Measurements from ENCODE around the gene SLC39A5.

GRCh38 chr12:56190695-56191155 is 39.1 kb upstream of the SLC39A5 start:
- no peak for TF ChIP-seq CTCF (IDR thresholded peaks at IDR 0.05)
- no peak for TF ChIP-seq POLR2A (IDR thresholded peaks at IDR 0.05)

Measured in uterus (tissue), 2 donors.